Lung (tissue), 12 donors: ENCODE measurements around the gene PRXL2A. TPM values are rescaled to one million over a fixed set of nuclear protein-coding genes. Genes with fewer than 3 reads are reported as not detected.
A peak's percentile ranks its signal among the peaks of the same experiment; 100 is the strongest.

ENCODE experiments used
- ATAC-seq: fragments of 200-7000 bp; cut with Tn5 transposase; one replicate; pipeline ENCODE4 v1.9.1; 2020; ENCODE audit warnings: moderate number of reproducible peaks; ENCODE audit not compliant: insufficient read depth, low FRiP score
- DNase-seq, 3 donors: peaks; one replicate each; pipeline ENCODE4 v3.0.0-alpha.2; 2013 to 2017
- H3K27ac ChIP-seq, 2 donors: one replicate each; pipeline ENCODE4 v1.5.1; 2013; ENCODE audit warnings: mild to moderate bottlenecking in 2 of 2, moderate library complexity in 2 of 2, control low read depth in 1 of 2, inconsistent platforms in 1 of 2, low read depth in 1 of 2, low read length in 1 of 2
- H3K27me3 ChIP-seq, 3 donors: one replicate each; pipeline ENCODE4 v1.5.1; 2013; ENCODE audit warnings: low read length in 2 of 3; ENCODE audit not compliant: control insufficient read depth in 3 of 3, insufficient read depth in 3 of 3
- H3K36me3 ChIP-seq, 4 donors: one replicate each; pipeline ENCODE4 v1.5.1; 2013; ENCODE audit warnings: low read length in 4 of 4, mild to moderate bottlenecking in 1 of 4, moderate library complexity in 1 of 4; ENCODE audit not compliant: control insufficient read depth in 4 of 4, insufficient read depth in 4 of 4
- H3K4me1 ChIP-seq, 5 donors: one replicate each; pipeline ENCODE4 v1.5.1; 2013; ENCODE audit warnings: low read length in 5 of 5, mild to moderate bottlenecking in 2 of 5, moderate library complexity in 1 of 5; ENCODE audit not compliant: control insufficient read depth in 5 of 5, insufficient read depth in 5 of 5
- H3K4me3 ChIP-seq: one replicate; pipeline ENCODE4 v1.5.1; 2013; ENCODE audit warnings: mild to moderate bottlenecking, control low read depth, moderate library complexity
- H3K9ac ChIP-seq, 2 donors: one replicate each; pipeline ENCODE4 v1.5.1; 2013; ENCODE audit warnings: low read length in 2 of 2, control low read depth in 1 of 2; ENCODE audit not compliant: insufficient read depth in 1 of 2
- H3K9me3 ChIP-seq, 4 donors: one replicate each; pipeline ENCODE4 v1.5.1; 2013; ENCODE audit warnings: low read length in 3 of 4, mild to moderate bottlenecking in 1 of 4, moderate library complexity in 1 of 4; ENCODE audit not compliant: control insufficient read depth in 4 of 4, insufficient read depth in 3 of 4
- CTCF ChIP-seq: IDR thresholded peaks from 2 replicates; pipeline ENCODE4 v1.5.1; 2012; ENCODE audit warnings: mild to moderate bottlenecking; ENCODE audit errors: control extremely low read depth, extremely low read depth
- WGBS, 2 donors: extraction: QIAGEN DNeasy Blood & Tissue Kit; methylation state at CpG; one replicate each; pipeline ENCODE4 v1.1.7; 2013; 5-methylcytosine and 5-hydroxymethylcytosine counted together
- polyA plus RNA-seq, 2 donors: library from polyadenylated mRNA; stranded (reverse); fragments of 200-250 nt; gene quantifications; one replicate each; pipeline ENCODE4 v1.2.1, GENCODE V29; 2013
- total RNA-seq, 2 donors: library from RNA; depleted of rRNA in 1 of 2; stranded (reverse); fragments of >200 nt in 1 of 2; gene quantifications; one replicate each; pipeline ENCODE4 v1.2.1, GENCODE V29; 2014 to 2021
- donor health status: control.
- donor health status: control.
- donor health status: Bipolar disorder and iron deficiency.
- donor health status: healthy.
- donor health status: DM: yes; HTN: yes; CAD: no.

The PRXL2A gene
- total and polyA plus RNA-seq, 4 donors: 18.2 to 59.5 (median 37.0) TPM

- DNase-seq: peak; percentile 80 to 89 (median 86)
- peak; percentile 78 for ATAC-seq
- Histone ChIP-seq H3K36me3 (no peaks in the 10 kb centered on the region), H3K9ac (peak within 1 kb of the TSS; percentile 41 to 56), H3K4me3 (peak within 1 kb of the TSS; percentile 87), H3K27me3 (no peaks in the 10 kb centered on the region), H3K4me1 (peaks cover 0 to 25% (median 14%) of the 10 kb centered on the region in 5 donors), H3K9me3 (no peaks in the 10 kb centered on the region), H3K27ac (peak within 1 kb of the TSS; percentile 97 to 100)
- TF ChIP-seq CTCF: no peak
- 0 to 1% methylated on average over 47 to 97 of the region's 97 CpGs for WGBS, 2 donors
These were observed 45.6 kb downstream of the PRXL2A start, which contains the start of gene TSPAN14 for GRCh38 chr10:80453842-80454512. Gene TSPAN14, plus strand, starts transcription at chr10:80454310. Its CDS starts 34,924 bp downstream, at chr10:80489234.

- Histone ChIP-seq H3K4me3 (peak overlapping the region; percentile 87), H3K27me3 (no peaks in the 10 kb centered on the region), H3K9me3 (no peaks in the 10 kb centered on the region), H3K4me1 (peaks cover 0 to 33% (median 22%) of the 10 kb centered on the region in 5 donors), H3K9ac (peak overlapping the region; percentile 41 to 56), H3K36me3 (no peaks in the 10 kb centered on the region), H3K27ac (peak overlapping the region; percentile 97 to 100)
- TF ChIP-seq CTCF: no peak
- ATAC-seq (peak; percentile 6), DNase-seq (peak; percentile 50 to 59 (median 52))
- WGBS, 2 donors: 0 to 1% methylated on average over 62 to 81 of the region's 81 CpGs
These were observed 46.4 kb downstream of the PRXL2A start for GRCh38 chr10:80454513-80455460.

- H3K9ac ChIP-seq: peak overlapping the region; percentile 41 to 56
- DNase-seq (no peak), ATAC-seq (no peak)
- H3K27ac ChIP-seq: peak overlapping the region; percentile 97 to 100
- peak overlapping the region; percentile 87 for H3K4me3 ChIP-seq
- H3K4me1 ChIP-seq: peaks cover 7 to 42% (median 31%) of the 10 kb centered on the region in 5 donors
- no peaks in the 10 kb centered on the region for H3K27me3 ChIP-seq
- no peaks in the 10 kb centered on the region for H3K36me3 ChIP-seq
- 43 to 60% methylated on average over 13 of the region's 13 CpGs for WGBS, 2 donors
- H3K9me3 ChIP-seq: no peaks in the 10 kb centered on the region
- TF ChIP-seq CTCF: no peak
These were observed 47.4 kb downstream of the PRXL2A start for GRCh38 chr10:80455461-80456349.
